GM21381 (cell line): ENCODE results near the gene PLCB4.

Experiments
- ATAC-seq: cut with Tn5 transposase; IDR thresholded peaks from one replicate; pipeline ENCODE4 v1.9.1; 2021; ENCODE audit warnings: mild to moderate bottlenecking, moderate library complexity; ENCODE audit not compliant: unreplicated experiment

PLCB4 gene

GRCh38 chr20:9100691-9101090 is 31.8 kb downstream of the PLCB4 start:
- no peak for ATAC-seq

- ATAC-seq: no peak
Observed at GRCh38 chr20:9102456-9102855, 33.6 kb downstream of the PLCB4 start.

- ATAC-seq: no peak
Observed at GRCh38 chr20:9103955-9104354, 35.1 kb downstream of the PLCB4 start.

GRCh38 chr20:9108260-9108659 is 39.4 kb downstream of the PLCB4 start:
- no peak for ATAC-seq

- ATAC-seq: no peak
Observed at GRCh38 chr20:9109566-9109965, 40.7 kb downstream of the PLCB4 start.

- ATAC-seq: no peak
Observed at GRCh38 chr20:9110365-9110764, 41.5 kb downstream of the PLCB4 start.

GRCh38 chr20:9110916-9111432 is 42.1 kb downstream of the PLCB4 start:
- no peak for ATAC-seq

GRCh38 chr20:9112541-9113515 is 43.9 kb downstream of the PLCB4 start:
- ATAC-seq: no peak

- ATAC-seq: no peak
Observed at GRCh38 chr20:9114709-9115108, 45.8 kb downstream of the PLCB4 start.

- no peak for ATAC-seq
Observed at GRCh38 chr20:9117548-9117947, 48.7 kb downstream of the PLCB4 start.

- ATAC-seq: no peak
Observed at GRCh38 chr20:9119776-9120175, 50.9 kb downstream of the PLCB4 start.

- ATAC-seq: no peak
Observed at GRCh38 chr20:9121211-9121610, 52.3 kb downstream of the PLCB4 start.

GRCh38 chr20:9122571-9122970 is 53.7 kb downstream of the PLCB4 start:
- no peak for ATAC-seq

GRCh38 chr20:9126527-9126926 is 57.6 kb downstream of the PLCB4 start:
- ATAC-seq: no peak

- ATAC-seq: no peak
Observed at GRCh38 chr20:9128568-9128967, 59.7 kb downstream of the PLCB4 start.

GRCh38 chr20:9129756-9130155 is 60.9 kb downstream of the PLCB4 start:
- ATAC-seq: no peak

- no peak for ATAC-seq
Observed at GRCh38 chr20:9130521-9130920, 61.6 kb downstream of the PLCB4 start.

GRCh38 chr20:9131841-9132240 is 63.0 kb downstream of the PLCB4 start:
- no peak for ATAC-seq

GRCh38 chr20:9134346-9134745 is 65.5 kb downstream of the PLCB4 start:
- no peak for ATAC-seq

GRCh38 chr20:9136114-9136513 is 67.2 kb downstream of the PLCB4 start:
- ATAC-seq: no peak

- no peak for ATAC-seq
Observed at GRCh38 chr20:9137001-9137400, 68.1 kb downstream of the PLCB4 start.

GRCh38 chr20:9139106-9139833 is 70.4 kb downstream of the PLCB4 start:
- ATAC-seq: no peak
